Activated T-cell treated with anti-CD3 and anti-CD28 coated beads for 1 hour (primary cell): ENCODE data around the gene SEMA4D.

Experiments used
- DNase-seq: peaks from one replicate; pipeline ENCODE4 v3.0.0-alpha.2; 2020; ENCODE audit warnings: low read depth

SEMA4D gene

DNA sequence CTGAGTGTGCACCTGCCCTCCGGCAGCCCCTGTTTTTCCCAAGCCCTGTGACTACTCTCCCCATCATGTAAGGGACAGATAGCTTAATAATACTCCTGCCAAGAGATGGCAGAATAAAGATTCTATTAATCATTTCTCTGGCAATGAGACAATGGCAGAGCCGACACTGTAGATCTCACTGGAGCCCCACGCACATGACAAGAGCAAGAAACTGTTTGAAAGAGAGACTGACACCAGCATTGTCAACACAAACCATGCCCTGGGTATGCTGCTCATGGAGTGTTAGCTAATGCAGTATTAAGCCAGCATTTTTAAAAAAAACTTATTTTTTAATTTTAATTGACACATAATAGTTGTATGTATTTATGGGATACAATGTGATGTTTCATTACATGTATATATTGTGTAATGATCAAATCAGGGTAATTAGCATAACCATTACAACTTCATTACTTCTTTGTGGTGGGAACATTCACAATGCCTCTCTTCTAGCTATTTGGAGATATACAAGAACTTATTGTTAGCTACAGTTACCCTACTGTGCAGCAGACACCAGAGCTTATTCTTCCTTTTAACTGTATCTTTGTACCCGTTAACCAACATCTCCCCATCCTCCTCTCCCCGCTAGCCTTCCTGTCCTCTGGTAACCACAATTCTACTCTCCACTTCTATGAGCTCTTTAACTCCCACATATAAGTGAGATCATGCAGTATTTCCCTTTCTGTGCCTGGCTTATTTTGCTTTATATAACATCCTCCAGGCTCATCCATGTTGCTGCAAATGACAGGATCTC, 31.5 kb upstream of the SEMA4D start:
- DNase-seq = no peak

- DNase-seq = no peak
Measured at GRCh38 chr9:89528540-89528939, 30.6 kb upstream of the SEMA4D start.

GRCh38 chr9:89528131-89528530, 30.2 kb upstream of the SEMA4D start:
- DNase-seq = no peak

DNA sequence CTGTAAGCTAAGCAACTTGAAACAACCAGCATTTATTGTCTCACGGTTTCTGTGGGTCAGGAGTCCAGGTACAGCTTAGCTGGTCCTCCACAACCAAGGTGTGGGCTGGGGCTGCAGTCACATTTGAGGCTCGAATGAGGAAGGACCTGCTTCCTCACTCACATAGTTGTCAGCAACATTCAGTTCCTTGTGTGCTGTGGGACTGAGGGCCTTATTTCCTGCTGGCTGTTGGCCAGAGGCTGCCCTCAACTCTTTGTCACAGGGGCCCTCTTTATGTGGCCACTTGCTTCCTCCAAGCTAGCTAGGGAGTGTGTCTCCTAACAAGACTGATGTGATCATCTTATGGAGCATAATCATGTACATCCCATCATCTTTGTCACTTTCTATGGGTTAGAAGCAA, 29.2 kb upstream of the SEMA4D start:
- DNase-seq = no peak

DNA sequence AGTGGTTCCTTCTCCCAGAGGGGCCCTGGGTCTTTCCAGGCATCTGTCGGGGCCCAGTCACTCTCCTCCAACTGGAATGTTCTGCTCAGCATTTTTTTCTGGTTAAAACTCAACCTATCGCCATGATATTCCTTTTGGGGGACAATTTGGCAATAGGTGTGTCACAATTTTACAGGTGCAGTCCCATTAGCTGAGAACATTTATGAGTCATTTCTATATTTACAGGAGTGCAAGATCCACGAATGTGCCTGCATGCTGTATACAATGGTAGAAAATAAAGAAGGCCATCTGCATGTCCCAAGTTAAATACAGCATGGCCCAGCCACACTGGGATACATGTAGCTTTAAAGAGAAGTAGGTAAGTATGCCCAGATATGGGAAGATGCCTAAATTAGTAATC, 28.8 kb upstream of the SEMA4D start:
- no peak for DNase-seq

- DNase-seq = no peak
Measured at GRCh38 chr9:89525446-89526374, 27.8 kb upstream of the SEMA4D start.

DNA sequence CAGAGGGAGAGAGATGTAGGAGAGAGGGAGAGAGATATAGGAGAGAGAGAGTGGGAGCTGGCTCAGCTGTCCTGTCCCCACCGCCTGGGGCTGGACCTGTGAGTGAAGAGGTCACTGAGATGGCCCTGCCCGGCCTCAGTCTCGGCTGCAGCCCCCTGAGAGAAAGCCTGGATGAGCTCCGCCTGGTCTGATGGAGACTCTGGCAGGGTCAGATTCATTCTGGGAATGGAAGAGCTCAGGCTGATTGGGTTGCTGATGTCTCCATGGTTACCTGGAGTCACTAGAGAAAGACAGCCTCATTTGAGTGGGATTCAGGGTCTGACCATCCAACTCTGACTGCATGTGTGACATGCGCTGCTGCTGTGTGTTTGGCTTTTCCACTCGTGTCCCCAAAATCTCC, 27.1 kb upstream of the SEMA4D start:
- DNase-seq = no peak

DNA sequence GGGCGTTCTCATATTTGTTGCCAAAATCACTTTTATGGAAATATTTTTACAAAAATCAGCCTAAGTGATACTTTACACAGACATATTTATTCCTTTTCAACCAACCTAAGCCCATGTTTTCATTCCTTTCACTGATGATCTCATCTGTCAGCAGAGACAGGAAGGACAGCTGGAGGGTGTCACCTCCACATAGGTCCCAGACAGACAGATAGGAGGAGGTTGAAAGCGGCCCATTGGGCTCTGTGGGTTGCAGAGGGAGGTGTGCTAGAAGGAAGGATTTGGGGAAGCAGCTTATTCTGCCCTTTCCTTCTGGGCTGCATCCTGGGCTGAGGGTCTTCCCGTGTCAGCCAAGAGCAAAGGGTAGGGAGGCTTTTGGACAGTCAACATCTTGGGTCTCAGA, 26.0 kb upstream of the SEMA4D start:
- peak; percentile 43 for DNase-seq

GRCh38 chr9:89522959-89523285, 25.0 kb upstream of the SEMA4D start:
- DNase-seq = no peak

- DNase-seq = peak; percentile 53
Measured at GRCh38 chr9:89522261-89522958, 24.5 kb upstream of the SEMA4D start.

- no peak for DNase-seq
Measured at GRCh38 chr9:89519366-89519805, 21.5 kb upstream of the SEMA4D start.

- no peak for DNase-seq
Measured at GRCh38 chr9:89518466-89519365, 20.8 kb upstream of the SEMA4D start.

DNA sequence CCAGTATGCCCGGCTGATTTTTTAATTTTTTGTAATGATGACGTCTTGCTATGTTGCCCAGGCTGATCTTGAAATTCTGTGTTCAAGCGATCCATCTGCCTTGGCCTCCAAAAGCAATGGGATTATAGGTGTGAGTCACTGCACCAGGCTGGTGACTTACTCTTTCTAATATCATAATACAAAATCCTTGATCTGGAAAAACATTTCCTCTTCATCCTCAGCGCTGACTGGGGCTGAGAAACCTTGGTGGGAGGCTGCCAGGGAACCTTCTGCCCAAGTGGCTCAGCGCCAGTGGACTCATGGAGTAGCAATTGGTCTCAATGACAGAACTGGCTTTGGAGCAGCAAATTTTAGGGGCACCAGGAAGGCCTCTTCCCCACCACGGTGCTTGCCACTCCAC, 17.5 kb upstream of the SEMA4D start:
- no peak for DNase-seq

DNA sequence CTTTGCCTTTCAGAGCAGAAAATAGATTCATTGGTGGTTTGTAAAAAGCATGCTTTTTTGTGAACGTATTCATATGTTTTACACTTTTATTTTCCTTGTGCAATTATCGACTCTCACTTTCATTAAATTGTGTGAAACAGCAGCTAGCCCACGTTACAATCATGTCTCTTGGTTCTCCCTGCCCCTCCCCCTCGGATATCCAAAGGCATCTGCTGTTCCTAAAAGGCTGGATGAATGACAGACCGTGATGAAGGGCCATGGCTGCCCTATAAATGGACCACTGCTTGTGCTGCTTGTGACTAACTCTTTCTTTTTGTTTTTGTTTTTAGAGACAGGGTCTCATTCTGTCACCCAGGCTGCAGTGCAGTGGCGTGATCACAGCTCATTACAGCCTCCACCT, 17.0 kb upstream of the SEMA4D start:
- no peak for DNase-seq

GRCh38 chr9:89514337-89514736, 16.4 kb upstream of the SEMA4D start:
- DNase-seq = no peak

DNA sequence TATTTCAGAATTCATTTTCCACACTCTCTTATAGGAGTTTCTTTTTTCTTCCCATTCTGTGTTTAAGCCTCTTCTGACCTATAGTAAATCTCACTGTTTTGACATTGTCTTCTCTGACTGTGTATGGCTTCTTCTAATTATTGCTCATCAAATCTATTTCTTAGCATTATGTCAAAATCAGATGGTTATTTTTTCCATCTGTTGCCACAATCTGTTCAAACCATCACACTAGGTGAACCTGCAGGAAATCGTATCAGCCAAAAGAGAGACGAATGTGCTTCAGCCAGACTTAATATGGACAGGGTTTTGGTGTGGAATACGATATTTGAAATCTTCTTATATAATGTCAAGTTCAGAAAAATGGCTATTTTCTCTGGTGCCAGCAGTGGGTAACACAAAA, 15.9 kb upstream of the SEMA4D start:
- DNase-seq = no peak

DNA sequence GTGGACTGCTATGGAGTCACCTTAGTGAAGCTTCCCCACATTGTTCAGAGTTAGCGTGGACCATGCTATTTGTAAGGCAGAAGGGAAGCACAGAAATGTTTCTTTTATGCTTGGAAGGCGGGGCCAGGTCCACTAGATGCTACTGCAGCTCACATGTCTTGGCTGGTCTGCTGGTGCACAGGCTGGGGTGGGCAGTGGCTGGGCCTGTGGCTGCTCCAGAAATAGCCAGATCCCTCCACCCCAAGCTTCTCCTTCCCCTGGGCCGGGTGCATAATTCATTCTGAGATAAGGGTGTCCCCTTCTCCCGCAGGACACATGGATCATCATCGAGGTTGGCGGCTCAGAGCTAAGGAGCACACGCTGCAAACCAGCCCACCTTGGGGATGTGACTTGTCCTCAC, 14.5 kb upstream of the SEMA4D start:
- no peak for DNase-seq

GRCh38 chr9:89508951-89509615, 11.2 kb upstream of the SEMA4D start:
- no peak for DNase-seq

DNA sequence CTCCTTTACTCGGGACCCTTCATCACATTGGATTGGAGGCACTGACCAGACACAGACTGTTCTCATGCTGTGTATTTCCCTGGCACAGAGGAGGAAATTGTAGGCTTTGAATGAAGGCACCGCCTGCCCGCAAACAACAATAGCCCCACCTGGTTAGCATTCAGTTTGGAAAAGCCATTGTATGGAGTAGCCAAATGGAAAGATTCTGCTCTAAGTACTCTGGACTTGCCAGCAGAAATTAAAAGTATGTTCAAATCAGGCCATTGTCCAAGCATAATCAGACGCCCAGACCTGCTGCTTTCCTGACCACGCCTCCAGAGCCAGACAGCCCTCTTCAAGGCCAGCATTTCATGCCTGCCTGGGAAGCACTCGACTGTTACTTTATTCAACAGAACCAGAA, 8.0 kb upstream of the SEMA4D start:
- no peak for DNase-seq

- DNase-seq = no peak
Measured at GRCh38 chr9:89505048-89505447, 7.1 kb upstream of the SEMA4D start.

DNA sequence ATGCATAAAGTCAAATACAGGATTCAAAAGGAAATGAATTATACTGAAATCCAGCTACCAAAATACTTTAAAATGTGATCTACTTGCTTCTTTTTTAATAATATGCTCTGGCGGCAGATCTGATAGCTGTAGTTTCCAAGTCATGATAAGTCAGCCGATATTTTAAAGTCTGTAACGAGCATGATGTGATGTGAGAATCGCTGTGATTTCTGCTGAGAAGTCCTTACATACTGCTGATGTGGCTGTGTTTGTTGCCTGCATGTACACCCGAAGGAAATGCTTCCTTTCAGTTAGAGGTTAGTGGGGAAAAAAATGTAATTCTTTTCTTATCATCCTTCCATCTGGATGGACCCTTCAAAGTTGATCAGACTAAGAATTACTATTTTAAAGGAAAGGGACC, 4.8 kb upstream of the SEMA4D start:
- DNase-seq = no peak
